ENCODE results near the gene NTM.
"Not testable (repeated sequence)": the region's sequence is repeated elsewhere in the genome, so short reads cannot be mapped to it uniquely, and the experiment has no call there.

NTM gene

DNA sequence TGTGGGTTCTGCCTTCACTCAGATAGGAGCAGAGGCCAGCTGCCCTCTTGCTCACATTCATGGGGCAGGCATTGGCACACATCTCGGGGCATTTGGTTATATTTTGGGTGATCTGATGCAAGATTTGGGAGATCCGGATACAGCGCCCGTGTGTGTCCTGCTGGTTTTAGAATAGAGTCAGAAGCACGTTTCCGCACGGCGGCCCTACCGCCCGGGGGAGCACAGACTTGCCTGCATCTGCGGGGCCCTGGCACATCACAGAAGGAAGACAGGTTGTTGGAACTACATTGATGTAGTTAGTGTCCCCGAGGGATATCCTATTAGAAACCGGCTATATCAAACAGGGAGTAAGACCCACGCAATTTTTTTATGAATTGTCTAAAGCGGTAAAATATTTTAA lies 982.8 kb downstream of the NTM start:
- no peak for DNase-seq

DNA sequence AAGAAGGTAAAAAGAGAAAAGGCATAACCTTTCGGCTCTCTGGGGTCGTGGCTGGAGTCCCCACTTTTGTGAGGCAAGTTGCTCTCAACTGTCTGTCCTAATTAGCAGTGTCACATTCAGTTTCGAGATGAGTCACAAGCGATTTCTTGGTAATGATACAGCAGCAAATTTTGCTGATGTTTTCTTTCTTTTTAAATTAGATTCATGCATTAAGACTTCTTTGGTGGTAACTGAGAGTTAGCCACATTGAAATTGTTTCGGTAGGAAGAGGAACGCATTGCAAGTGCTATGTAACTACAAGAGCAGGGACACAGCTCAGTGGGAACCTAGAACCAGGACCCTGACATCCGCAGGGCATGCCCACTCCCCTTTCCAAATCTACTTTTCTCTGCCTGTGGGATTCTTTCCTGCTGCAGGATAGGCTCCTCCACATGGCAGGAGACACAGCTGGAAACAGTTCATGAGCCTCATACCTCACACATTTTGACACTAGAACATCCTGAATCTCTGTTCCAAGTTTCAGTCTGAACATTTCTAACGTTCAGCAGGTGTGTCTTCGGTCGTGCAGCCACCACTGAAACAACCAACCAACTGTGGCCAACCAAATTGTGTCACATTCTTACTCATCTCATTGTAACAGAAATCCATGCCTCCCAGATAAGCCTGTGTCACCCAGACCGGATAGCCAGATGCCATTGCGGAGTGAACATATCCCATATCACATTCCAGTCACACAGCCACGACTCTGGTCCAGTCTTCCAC lies 987.6 kb downstream of the NTM start:
- H3K9me3 ChIP-seq, result no peaks in the 10 kb centered on the region
- TF ChIP-seq, protein P1, sequence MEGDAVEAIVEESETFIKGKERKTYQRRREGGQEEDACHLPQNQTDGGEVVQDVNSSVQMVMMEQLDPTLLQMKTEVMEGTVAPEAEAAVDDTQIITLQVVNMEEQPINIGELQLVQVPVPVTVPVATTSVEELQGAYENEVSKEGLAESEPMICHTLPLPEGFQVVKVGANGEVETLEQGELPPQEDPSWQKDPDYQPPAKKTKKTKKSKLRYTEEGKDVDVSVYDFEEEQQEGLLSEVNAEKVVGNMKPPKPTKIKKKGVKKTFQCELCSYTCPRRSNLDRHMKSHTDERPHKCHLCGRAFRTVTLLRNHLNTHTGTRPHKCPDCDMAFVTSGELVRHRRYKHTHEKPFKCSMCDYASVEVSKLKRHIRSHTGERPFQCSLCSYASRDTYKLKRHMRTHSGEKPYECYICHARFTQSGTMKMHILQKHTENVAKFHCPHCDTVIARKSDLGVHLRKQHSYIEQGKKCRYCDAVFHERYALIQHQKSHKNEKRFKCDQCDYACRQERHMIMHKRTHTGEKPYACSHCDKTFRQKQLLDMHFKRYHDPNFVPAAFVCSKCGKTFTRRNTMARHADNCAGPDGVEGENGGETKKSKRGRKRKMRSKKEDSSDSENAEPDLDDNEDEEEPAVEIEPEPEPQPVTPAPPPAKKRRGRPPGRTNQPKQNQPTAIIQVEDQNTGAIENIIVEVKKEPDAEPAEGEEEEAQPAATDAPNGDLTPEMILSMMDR (IDR thresholded peaks at IDR 0.05; ENCODE audit: low read depth, low read length), result no peak
- H3K27me3 ChIP-seq, result no peaks in the 10 kb centered on the region
- H3K36me3 ChIP-seq, result no peaks in the 10 kb centered on the region
- DNase-seq, result no peak
- H3K4me3 ChIP-seq (ENCODE audit: low read depth, low read length), result no peak overlapping the region
- no peaks in the 10 kb centered on the region for H3K4me1 ChIP-seq

More for the DNA sequence above, 982.8 kb downstream of the NTM start:
- no peak overlapping the region for H3K4me3 ChIP-seq (ENCODE audit: low read depth, low read length)
- H3K4me1 ChIP-seq, result no peaks in the 10 kb centered on the region
- no peaks in the 10 kb centered on the region for H3K27me3 ChIP-seq
- no peaks in the 10 kb centered on the region for H3K36me3 ChIP-seq
- TF ChIP-seq, protein P1 (IDR thresholded peaks at IDR 0.05; ENCODE audit: low read depth, low read length), result no peak
- no peaks in the 10 kb centered on the region for H3K9me3 ChIP-seq

DNA sequence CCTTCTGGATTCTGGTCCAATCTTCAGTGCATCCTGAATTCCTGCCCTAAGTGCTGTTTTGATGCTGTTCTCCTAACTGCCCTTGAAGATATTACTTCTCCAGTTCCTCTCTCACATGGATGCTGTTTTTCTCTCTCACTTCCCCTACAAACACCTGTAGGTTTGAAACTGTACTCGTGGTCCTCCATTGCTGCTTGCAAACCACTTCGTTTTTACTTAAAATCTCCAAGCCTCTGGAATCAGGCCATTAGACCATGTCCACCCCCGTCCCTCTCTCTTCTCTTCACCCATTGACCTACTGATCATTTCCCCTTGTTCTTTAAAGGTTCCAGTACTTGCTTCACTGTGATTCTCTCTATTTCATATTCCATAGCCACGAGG lies 988.1 kb downstream of the NTM start:
- no peaks in the 10 kb centered on the region for H3K27me3 ChIP-seq
- no peaks in the 10 kb centered on the region for H3K9me3 ChIP-seq
- H3K4me1 ChIP-seq, result no peaks in the 10 kb centered on the region
- TF ChIP-seq, protein P1 (IDR thresholded peaks at IDR 0.05; ENCODE audit: low read depth, low read length), result no peak
- no peak for DNase-seq
- no peak overlapping the region for H3K4me3 ChIP-seq (ENCODE audit: low read depth, low read length)
- H3K36me3 ChIP-seq, result no peaks in the 10 kb centered on the region

DNA sequence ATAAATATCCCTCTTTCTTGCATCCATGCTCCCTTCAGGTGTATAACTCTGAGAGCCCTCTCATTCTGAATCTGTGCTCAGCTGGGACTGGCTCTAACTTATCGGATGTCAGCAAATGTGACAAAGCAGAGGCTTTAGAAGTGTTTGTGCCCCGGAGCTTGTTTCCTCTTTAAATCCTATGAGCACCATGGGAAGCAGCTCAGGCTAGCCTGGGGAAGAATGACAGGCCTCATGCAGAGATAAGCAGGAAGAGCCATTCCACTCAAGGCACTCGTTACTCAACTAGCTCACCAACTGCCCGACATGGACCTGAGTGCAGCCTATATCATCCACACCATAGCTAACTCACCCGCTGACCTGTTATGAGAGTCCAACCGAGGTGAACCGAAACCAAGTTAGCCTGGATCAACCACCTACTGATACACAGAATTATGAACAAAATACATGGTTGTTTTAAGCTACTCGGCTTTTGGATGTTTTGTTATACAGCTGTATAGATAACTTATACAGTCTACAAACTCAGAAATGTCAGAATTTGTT lies 990.7 kb downstream of the NTM start:
- H3K4me1 ChIP-seq, result no peaks in the 10 kb centered on the region
- no peaks in the 10 kb centered on the region for H3K36me3 ChIP-seq
- no peak for DNase-seq
- no peaks in the 10 kb centered on the region for H3K9me3 ChIP-seq
- no peak overlapping the region for H3K4me3 ChIP-seq (ENCODE audit: low read depth, low read length)
- TF ChIP-seq, protein P1 (IDR thresholded peaks at IDR 0.05; ENCODE audit: low read depth, low read length), result no peak
- H3K27me3 ChIP-seq, result no peaks in the 10 kb centered on the region

DNA sequence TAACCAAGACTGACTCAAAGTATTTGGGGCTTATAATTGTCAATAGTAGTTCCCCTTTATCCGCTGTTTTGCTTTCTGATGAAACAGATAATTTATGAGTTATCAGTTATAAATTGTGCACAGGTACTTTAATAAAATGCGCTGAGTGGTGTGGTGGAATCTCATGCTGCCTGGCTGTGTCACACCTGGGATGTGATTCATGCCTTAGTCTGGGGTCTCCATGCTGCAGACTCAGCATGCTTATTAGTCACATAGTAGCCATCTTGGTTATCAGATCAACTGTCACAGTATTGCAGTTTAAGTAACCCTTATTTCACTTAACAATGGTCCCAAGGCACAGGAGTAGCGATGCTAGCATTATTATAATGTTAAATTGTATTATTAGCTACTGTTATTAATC lies 995.2 kb downstream of the NTM start:
- no peak for DNase-seq
- H3K27me3 ChIP-seq, result no peaks in the 10 kb centered on the region
- no peaks in the 10 kb centered on the region for H3K4me1 ChIP-seq
- no peaks in the 10 kb centered on the region for H3K36me3 ChIP-seq
- no peak overlapping the region for H3K4me3 ChIP-seq (ENCODE audit: low read depth, low read length)
- TF ChIP-seq, protein P1 (IDR thresholded peaks at IDR 0.05; ENCODE audit: low read depth, low read length), result no peak
- no peaks in the 10 kb centered on the region for H3K9me3 ChIP-seq

DNA sequence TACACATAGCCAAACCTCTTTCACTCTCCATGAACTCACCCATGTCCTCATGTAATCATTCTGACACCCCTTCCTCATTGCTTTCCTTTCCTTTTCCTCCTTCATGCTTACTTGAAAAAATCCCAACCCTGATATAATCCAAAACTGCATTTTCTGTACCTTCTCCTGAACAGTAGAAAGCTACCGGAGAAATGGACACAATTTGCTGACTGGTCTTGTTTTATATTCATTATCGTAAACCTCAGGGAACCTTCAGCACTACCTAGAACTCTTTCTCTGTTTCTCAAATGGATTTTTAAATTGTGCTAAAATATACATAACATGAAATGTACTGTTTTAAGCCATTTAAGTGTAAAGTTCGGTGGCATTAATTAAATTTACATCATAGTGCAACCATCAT lies 996.9 kb downstream of the NTM start:
- Histone ChIP-seq H3K27me3 (no peaks in the 10 kb centered on the region), H3K4me1 (no peaks in the 10 kb centered on the region), H3K36me3 (no peaks in the 10 kb centered on the region), H3K4me3 (ENCODE audit: low read depth, low read length) (no peak overlapping the region), H3K9me3 (no peaks in the 10 kb centered on the region)
- no peak for DNase-seq
- TF ChIP-seq, protein P1 (IDR thresholded peaks at IDR 0.05; ENCODE audit: low read depth, low read length), result no peak

DNA sequence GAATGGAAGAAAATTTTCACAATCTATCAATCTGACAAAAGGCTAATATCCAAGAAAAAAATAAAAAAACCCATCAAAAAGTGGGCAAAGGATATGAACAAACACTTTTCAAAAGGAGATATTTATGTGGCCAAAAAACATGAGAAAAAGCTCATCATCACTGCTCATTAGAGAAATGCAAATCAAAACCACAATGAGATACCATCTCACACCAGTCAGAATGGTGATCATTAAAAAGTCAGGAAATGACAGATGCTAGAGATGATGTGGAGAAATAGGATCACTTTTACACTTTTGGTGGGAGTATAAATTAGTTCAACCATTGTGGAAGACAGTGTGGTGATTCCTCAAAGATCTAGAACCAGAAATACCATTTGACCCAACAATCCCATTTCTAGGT lies 999.7 kb downstream of the NTM start:
- not testable (repeated sequence) for H3K4me1 ChIP-seq; H3K36me3 ChIP-seq; H3K9me3 ChIP-seq; H3K4me3 ChIP-seq (ENCODE audit: low read depth, low read length); H3K27me3 ChIP-seq; DNase-seq

Data from BE2C (cell line).